Measurements from ENCODE around the gene MOCS2. TPM values are rescaled to one million over a fixed set of nuclear protein-coding genes. Genes with fewer than 3 reads are reported as not detected.

MOCS2 gene
- total and polyA plus RNA-seq, 4 experiments from 2014 or later: 23.1 to 49.4 (median 32.7) TPM

DNA sequence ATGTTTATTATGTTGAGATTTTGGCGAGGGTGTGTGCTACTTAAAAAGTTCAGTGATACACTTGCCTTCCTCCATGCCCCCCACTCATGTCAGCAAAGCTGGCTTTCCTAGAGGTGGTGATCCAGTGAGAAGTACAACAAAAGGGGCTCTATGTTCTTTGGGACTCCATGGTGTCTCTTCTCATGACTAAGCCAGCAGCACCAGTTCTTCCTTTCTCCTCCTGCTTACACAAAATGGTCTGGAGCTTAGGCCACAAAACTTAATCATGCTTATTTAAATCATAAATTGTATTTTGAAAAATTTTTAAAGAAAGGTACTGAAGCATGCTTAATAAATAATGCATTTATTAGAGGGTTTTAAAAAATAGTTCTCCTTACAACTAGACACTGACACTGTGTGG is 22.4 kb downstream of the MOCS2 start:
- POLR2A ChIA-PET (ENCODE audit: partially characterized antibody): interaction anchor here (1.1 kb wide), 1 partner anchor 22 kb away, joined by 4 read pairs; the partner anchor contains the start of gene MOCS2
- Histone ChIP-seq H3K4me1 (ENCODE audit: insufficient read depth, low read length) (peaks cover 39% of the 10 kb centered on the region), H3K4me3 (ENCODE audit: low read length in 2 of 2) (no peak overlapping the region), H3K27me3 (ENCODE audit: insufficient read depth, low read length) (no peaks in the 10 kb centered on the region), H3K36me3 (ENCODE audit: insufficient read depth, low read length) (no peaks in the 10 kb centered on the region), H3K27ac (ENCODE audit: low read depth, low read length) (no peak overlapping the region), H3K9me3 (ENCODE audit: control insufficient read depth in 1 of 2, low read length in 2 of 2) (no peaks in the 10 kb centered on the region)
- no peak for DNase-seq
- Mint-ChIP-seq H3K4me1 (peaks cover 18 to 47% (median 29%) of the 10 kb centered on the region in 4 donors), H3K9me3 (no peaks in the 10 kb centered on the region), H3K27ac (peak overlapping the region in 1 of 7 donors; percentile 20), H3K4me3 (no peak overlapping the region), H3K36me3 (no peaks in the 10 kb centered on the region), H3K27me3 (no peaks in the 10 kb centered on the region)
- CTCF ChIA-PET (ENCODE audit: partially characterized antibody): interaction anchor here (0.7 to 4.8 kb wide), 4 partner anchors 9 to 138 kb away, joined by 3 to 30 read pairs (median 3); no protein-coding TSS in a partner anchor
- intact Hi-C loops (cut with micrococcal nuclease): no loop called here

- Histone ChIP-seq H3K27me3 (ENCODE audit: insufficient read depth, low read length) (no peaks in the 10 kb centered on the region), H3K36me3 (ENCODE audit: insufficient read depth, low read length) (no peaks in the 10 kb centered on the region), H3K4me1 (ENCODE audit: insufficient read depth, low read length) (peaks cover 31% of the 10 kb centered on the region), H3K4me3 (ENCODE audit: low read length in 2 of 2) (no peak overlapping the region), H3K27ac (ENCODE audit: low read depth, low read length) (no peak overlapping the region), H3K9me3 (ENCODE audit: control insufficient read depth in 1 of 2, low read length in 2 of 2) (no peaks in the 10 kb centered on the region)
- Mint-ChIP-seq H3K27ac (no peak overlapping the region), H3K27me3 (no peaks in the 10 kb centered on the region), H3K4me3 (peak overlapping the region in 4 of 8 donors; percentile 6 to 41 (median 23)), H3K36me3 (no peaks in the 10 kb centered on the region), H3K4me1 (peaks cover 23 to 53% (median 32%) of the 10 kb centered on the region in 4 donors), H3K9me3 (no peaks in the 10 kb centered on the region)
- intact Hi-C loops (cut with micrococcal nuclease): loop anchor here (5.0 kb wide), 1 partner anchor 42 kb away; no protein-coding TSS in a partner anchor
- DNase-seq: peak in 1 of 5 donors; percentile 8
- CTCF ChIA-PET (ENCODE audit: partially characterized antibody): interaction anchor here (1.1 kb wide), 1 partner anchor 136 kb away, joined by 4 read pairs; no protein-coding TSS in a partner anchor
- POLR2A ChIA-PET (ENCODE audit: partially characterized antibody): no interaction called here
Observed at GRCh38 chr5:53084546-53085255, 24.9 kb downstream of the MOCS2 start.

GRCh38 chr5:53083927-53084326 is 25.6 kb downstream of the MOCS2 start:
- H3K4me3 Mint-ChIP-seq: no peak overlapping the region
- peaks cover 19 to 47% (median 25%) of the 10 kb centered on the region in 4 donors for H3K4me1 Mint-ChIP-seq
- H3K4me1 ChIP-seq (ENCODE audit: insufficient read depth, low read length): peaks cover 23% of the 10 kb centered on the region
- H3K4me3 ChIP-seq (ENCODE audit: low read length in 2 of 2): no peak overlapping the region
- H3K27me3 ChIP-seq (ENCODE audit: insufficient read depth, low read length): no peaks in the 10 kb centered on the region
- no peak overlapping the region for H3K27ac ChIP-seq (ENCODE audit: low read depth, low read length)
- no peaks in the 10 kb centered on the region for H3K9me3 ChIP-seq (ENCODE audit: control insufficient read depth in 1 of 2, low read length in 2 of 2)
- H3K27ac Mint-ChIP-seq: no peak overlapping the region
- no peaks in the 10 kb centered on the region for H3K9me3 Mint-ChIP-seq
- no peaks in the 10 kb centered on the region for H3K36me3 Mint-ChIP-seq
- CTCF ChIA-PET (ENCODE audit: partially characterized antibody): interaction anchor here (1.1 kb wide), 1 partner anchor 135 kb away, joined by 4 read pairs; no protein-coding TSS in a partner anchor
- no peaks in the 10 kb centered on the region for H3K27me3 Mint-ChIP-seq
- POLR2A ChIA-PET (ENCODE audit: partially characterized antibody): no interaction called here
- intact Hi-C loops (cut with micrococcal nuclease): loop anchor here (5.0 kb wide), 1 partner anchor 42 kb away; no protein-coding TSS in a partner anchor
- no peaks in the 10 kb centered on the region for H3K36me3 ChIP-seq (ENCODE audit: insufficient read depth, low read length)
- DNase-seq: no peak

- POLR2A ChIA-PET (ENCODE audit: partially characterized antibody): no interaction called here
- H3K4me1 Mint-ChIP-seq: peaks cover 19 to 44% (median 25%) of the 10 kb centered on the region in 4 donors
- H3K27ac Mint-ChIP-seq: no peak overlapping the region
- intact Hi-C loops (cut with micrococcal nuclease): loop anchor here (5.0 kb wide), 1 partner anchor 38 kb away; no protein-coding TSS in a partner anchor
- peaks cover 0 to 1% of the 10 kb centered on the region in 2 donors for H3K27me3 Mint-ChIP-seq
- H3K4me3 Mint-ChIP-seq: no peak overlapping the region
- H3K4me1 ChIP-seq (ENCODE audit: insufficient read depth, low read length): peaks cover 20% of the 10 kb centered on the region
- no peaks in the 10 kb centered on the region for H3K36me3 ChIP-seq (ENCODE audit: insufficient read depth, low read length)
- DNase-seq: peak in 3 of 5 donors; percentile 4 to 33 (median 12)
- H3K36me3 Mint-ChIP-seq: no peaks in the 10 kb centered on the region
- no peak overlapping the region for H3K4me3 ChIP-seq (ENCODE audit: low read length in 2 of 2)
- H3K9me3 Mint-ChIP-seq: no peaks in the 10 kb centered on the region
- H3K9me3 ChIP-seq (ENCODE audit: control insufficient read depth in 1 of 2, low read length in 2 of 2): no peaks in the 10 kb centered on the region
- no peaks in the 10 kb centered on the region for H3K27me3 ChIP-seq (ENCODE audit: insufficient read depth, low read length)
- H3K27ac ChIP-seq (ENCODE audit: low read depth, low read length): no peak overlapping the region
- CTCF ChIA-PET (ENCODE audit: partially characterized antibody): no interaction called here
Observed at GRCh38 chr5:53080271-53080670, 29.3 kb downstream of the MOCS2 start.

- no peaks in the 10 kb centered on the region for H3K9me3 ChIP-seq (ENCODE audit: control insufficient read depth in 1 of 2, low read length in 2 of 2)
- Mint-ChIP-seq H3K9me3 (no peaks in the 10 kb centered on the region), H3K4me1 (peaks cover 5 to 14% (median 6%) of the 10 kb centered on the region in 4 donors), H3K27ac (no peak overlapping the region), H3K4me3 (no peak overlapping the region), H3K27me3 (peaks cover 0 to 1% of the 10 kb centered on the region in 2 donors), H3K36me3 (no peaks in the 10 kb centered on the region)
- H3K27me3 ChIP-seq (ENCODE audit: insufficient read depth, low read length): no peaks in the 10 kb centered on the region
- ChIA-PET CTCF (ENCODE audit: partially characterized antibody) (no interaction called here), POLR2A (ENCODE audit: partially characterized antibody) (no interaction called here)
- no peaks in the 10 kb centered on the region for H3K36me3 ChIP-seq (ENCODE audit: insufficient read depth, low read length)
- intact Hi-C loops (cut with micrococcal nuclease): no loop called here
- no peaks in the 10 kb centered on the region for H3K4me1 ChIP-seq (ENCODE audit: insufficient read depth, low read length)
- DNase-seq: no peak
- H3K27ac ChIP-seq (ENCODE audit: low read depth, low read length): no peak overlapping the region
- H3K4me3 ChIP-seq (ENCODE audit: low read length in 2 of 2): no peak overlapping the region
Observed at GRCh38 chr5:53076014-53076583, 33.5 kb downstream of the MOCS2 start.

GRCh38 chr5:53073348-53073747 is 36.2 kb downstream of the MOCS2 start:
- Mint-ChIP-seq H3K36me3 (no peaks in the 10 kb centered on the region), H3K27ac (no peak overlapping the region), H3K4me1 (peaks cover 0 to 7% (median 3%) of the 10 kb centered on the region in 4 donors), H3K4me3 (no peak overlapping the region), H3K9me3 (no peaks in the 10 kb centered on the region), H3K27me3 (peaks cover 0 to 1% of the 10 kb centered on the region in 2 donors)
- DNase-seq: no peak
- H3K9me3 ChIP-seq (ENCODE audit: control insufficient read depth in 1 of 2, low read length in 2 of 2): no peaks in the 10 kb centered on the region
- no peaks in the 10 kb centered on the region for H3K36me3 ChIP-seq (ENCODE audit: insufficient read depth, low read length)
- ChIA-PET POLR2A (ENCODE audit: partially characterized antibody) (no interaction called here), CTCF (ENCODE audit: partially characterized antibody) (no interaction called here)
- no peak overlapping the region for H3K27ac ChIP-seq (ENCODE audit: low read depth, low read length)
- H3K27me3 ChIP-seq (ENCODE audit: insufficient read depth, low read length): no peaks in the 10 kb centered on the region
- no peaks in the 10 kb centered on the region for H3K4me1 ChIP-seq (ENCODE audit: insufficient read depth, low read length)
- intact Hi-C loops (cut with micrococcal nuclease): no loop called here
- no peak overlapping the region for H3K4me3 ChIP-seq (ENCODE audit: low read length in 2 of 2)

- POLR2A ChIA-PET (ENCODE audit: partially characterized antibody): no interaction called here
- no peak overlapping the region for H3K4me3 Mint-ChIP-seq
- Histone ChIP-seq H3K9me3 (ENCODE audit: control insufficient read depth in 1 of 2, low read length in 2 of 2) (no peaks in the 10 kb centered on the region), H3K27ac (ENCODE audit: low read depth, low read length) (no peak overlapping the region), H3K27me3 (ENCODE audit: insufficient read depth, low read length) (no peaks in the 10 kb centered on the region), H3K4me1 (ENCODE audit: insufficient read depth, low read length) (no peaks in the 10 kb centered on the region), H3K4me3 (ENCODE audit: low read length in 2 of 2) (no peak overlapping the region), H3K36me3 (ENCODE audit: insufficient read depth, low read length) (no peaks in the 10 kb centered on the region)
- H3K27me3 Mint-ChIP-seq: no peaks in the 10 kb centered on the region
- H3K36me3 Mint-ChIP-seq: no peaks in the 10 kb centered on the region
- peaks cover 0 to 7% (median 3%) of the 10 kb centered on the region in 4 donors for H3K4me1 Mint-ChIP-seq
- CTCF ChIA-PET (ENCODE audit: partially characterized antibody): no interaction called here
- H3K27ac Mint-ChIP-seq: peak overlapping the region in 1 of 7 donors; percentile 73
- no peaks in the 10 kb centered on the region for H3K9me3 Mint-ChIP-seq
- DNase-seq: no peak
- intact Hi-C loops (cut with micrococcal nuclease): no loop called here
Observed at GRCh38 chr5:53071738-53072137, 37.8 kb downstream of the MOCS2 start.
